ENCODE results near the gene NENF.

DNA sequence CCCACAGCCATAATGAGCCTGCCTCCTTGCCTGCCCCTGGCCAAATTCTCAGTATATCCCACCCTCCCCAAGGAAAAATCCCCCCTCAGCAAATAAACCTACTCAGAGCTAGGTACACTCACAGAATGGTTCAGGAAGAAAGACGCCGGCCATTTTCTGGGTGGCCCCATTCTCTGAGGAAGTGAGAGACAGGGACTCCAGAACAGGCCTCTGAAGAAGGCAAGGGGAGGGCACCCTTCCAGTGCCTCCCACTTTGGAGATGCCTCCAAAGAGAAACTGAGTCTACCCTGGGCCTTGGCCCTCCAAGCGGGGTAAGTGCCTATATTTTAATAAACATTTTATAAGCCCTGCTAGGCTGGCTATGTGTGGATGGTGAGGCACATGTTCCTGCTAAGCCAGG lies 20.3 kb upstream of the NENF start:
- TF ChIP-seq, protein P1, sequence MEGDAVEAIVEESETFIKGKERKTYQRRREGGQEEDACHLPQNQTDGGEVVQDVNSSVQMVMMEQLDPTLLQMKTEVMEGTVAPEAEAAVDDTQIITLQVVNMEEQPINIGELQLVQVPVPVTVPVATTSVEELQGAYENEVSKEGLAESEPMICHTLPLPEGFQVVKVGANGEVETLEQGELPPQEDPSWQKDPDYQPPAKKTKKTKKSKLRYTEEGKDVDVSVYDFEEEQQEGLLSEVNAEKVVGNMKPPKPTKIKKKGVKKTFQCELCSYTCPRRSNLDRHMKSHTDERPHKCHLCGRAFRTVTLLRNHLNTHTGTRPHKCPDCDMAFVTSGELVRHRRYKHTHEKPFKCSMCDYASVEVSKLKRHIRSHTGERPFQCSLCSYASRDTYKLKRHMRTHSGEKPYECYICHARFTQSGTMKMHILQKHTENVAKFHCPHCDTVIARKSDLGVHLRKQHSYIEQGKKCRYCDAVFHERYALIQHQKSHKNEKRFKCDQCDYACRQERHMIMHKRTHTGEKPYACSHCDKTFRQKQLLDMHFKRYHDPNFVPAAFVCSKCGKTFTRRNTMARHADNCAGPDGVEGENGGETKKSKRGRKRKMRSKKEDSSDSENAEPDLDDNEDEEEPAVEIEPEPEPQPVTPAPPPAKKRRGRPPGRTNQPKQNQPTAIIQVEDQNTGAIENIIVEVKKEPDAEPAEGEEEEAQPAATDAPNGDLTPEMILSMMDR (conservative IDR thresholded peaks at IDR 0.05 in 1 of 2, IDR thresholded peaks at IDR 0.05 in 1 of 2; ENCODE audit: extremely low read depth in 1 of 2, insufficient read depth in 1 of 2, low read depth in 1 of 2, low read length in 2 of 2), result no peak
- TF ChIP-seq EZH2 (IDR thresholded peaks at IDR 0.05; ENCODE audit: borderline replicate concordance, low read length), result no peak
